Measurements from ENCODE around the gene FAM181A. TPM values are rescaled to one million over a fixed set of nuclear protein-coding genes. Genes with fewer than 3 reads are reported as not detected.

FAM181A gene
- total and polyA plus RNA-seq, 2 of the 4 experiments (the other 2 are of a cell fraction) = not detected

DNA sequence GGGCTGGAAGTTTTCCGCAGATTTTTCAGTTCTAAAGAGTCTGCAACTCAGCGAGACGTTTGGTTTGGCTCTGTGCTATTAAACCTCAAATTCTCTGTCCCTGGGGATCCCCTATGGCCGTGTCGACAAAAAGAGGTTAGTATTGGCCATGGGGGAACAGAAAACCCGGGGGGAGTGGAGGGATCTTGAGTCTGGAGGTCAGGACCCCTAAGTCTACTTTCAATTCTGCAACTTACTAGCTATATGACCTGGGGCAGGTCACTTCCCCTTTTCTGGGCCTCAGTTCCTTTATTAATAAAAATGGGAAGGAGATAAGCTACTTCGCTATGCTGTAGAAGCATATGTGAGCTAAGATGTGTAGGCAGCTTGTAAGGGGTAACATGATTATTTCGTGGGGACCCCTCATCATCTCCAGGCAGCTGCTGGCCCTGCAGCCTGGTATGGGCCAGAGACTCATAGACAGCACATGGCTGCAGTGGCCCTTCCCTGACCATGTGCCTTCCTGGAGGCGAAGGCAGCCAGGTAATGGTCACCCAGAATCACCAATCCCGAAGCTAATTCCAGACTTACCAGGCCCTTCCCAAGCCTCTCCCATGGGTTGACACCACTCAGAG is 40.6 kb downstream of the FAM181A start:
- Histone ChIP-seq H3K4me1 (ENCODE audit: control insufficient read depth, insufficient read depth, low read length) (peaks cover 18% of the 10 kb centered on the region), H3K36me3 (ENCODE audit: control insufficient read depth, insufficient read depth, low read length) (no peaks in the 10 kb centered on the region), H3K9me1 (ENCODE audit: insufficient read depth, low read length) (peaks cover 12% of the 10 kb centered on the region), H2AFZ (replicated peaks; ENCODE audit: low read length, poor library complexity) (no peak overlapping the region), H3K18ac (ENCODE audit: low read depth, low read length) (no peak overlapping the region), H2BK15ac (ENCODE audit: low read depth, low read length) (no peak overlapping the region), H4K8ac (ENCODE audit: low read depth in 2 of 2, low read length in 2 of 2) (no peak overlapping the region), H3K27ac (ENCODE audit: insufficient read depth, low read length) (no peak overlapping the region), H3K14ac (replicated peaks; ENCODE audit: low read depth, low read length) (no peak overlapping the region), H3K27me3 (ENCODE audit: control insufficient read depth, insufficient read depth, low read length) (peaks cover 2% of the 10 kb centered on the region; the same call in 1 of the 2 replicates), H3K79me1 (ENCODE audit: low read depth in 1 of 2, low read length in 2 of 2) (no peaks in the 10 kb centered on the region), H4K20me1 (ENCODE audit: insufficient read depth, low read length) (peaks cover 4% of the 10 kb centered on the region; the same call in 1 of the 2 replicates), H2AK9ac (replicated peaks; ENCODE audit: low read depth, low read length, poor library complexity) (no peak overlapping the region), H3K9ac (ENCODE audit: low read depth, low read length) (no peak overlapping the region), H4K5ac (ENCODE audit: low read depth, low read length) (no peak overlapping the region), H3K23ac (ENCODE audit: low read depth, low read length) (no peak overlapping the region), H3K4me3 (ENCODE audit: insufficient read depth, low read depth, low read length) (no peak overlapping the region), H3K4ac (ENCODE audit: low read depth, low read length) (no peak overlapping the region), H2BK120ac (ENCODE audit: low read depth, low read length) (no peak overlapping the region), H2BK20ac (ENCODE audit: low read depth, low read length) (0 out of 2 replicates have a peak overlapping the region, but pooled peaks have one; percentile 13), H4K91ac (ENCODE audit: insufficient read depth, low read depth, low read length) (no peak overlapping the region), H3K4me2 (ENCODE audit: low read depth, low read length) (no peak overlapping the region), H3K56ac (ENCODE audit: extremely low read depth, insufficient read depth, low read length) (no peak overlapping the region), H2AK5ac (ENCODE audit: low read depth, low read length) (no peak overlapping the region), H2BK5ac (ENCODE audit: low read depth, low read length, poor library complexity, severe bottlenecking) (no peak overlapping the region), H3K9me3 (ENCODE audit: control insufficient read depth, insufficient read depth, low read length) (no peaks in the 10 kb centered on the region)
- CTCF ChIA-PET = no interaction called here
- 60% methylated on average over 4 of the region's 10 CpGs; no CpG with 5 or more reads in 1 of the 2 experiments for WGBS, 2 experiments (ENCODE audit: extremely low coverage in 2 of 2, insufficient read length in 1 of 2)
- no peak for DNase-seq
- TF ChIP-seq MAFK (IDR thresholded peaks at IDR 0.05; ENCODE audit: low read depth, low read length) = no peak
- POLR2A ChIA-PET (ENCODE audit: unreplicated experiment) = no interaction called here
- dilution Hi-C loops (cut with HindIII; ENCODE audit: low sequenced_read_pairs, unreplicated experiment) = no loop called here
- in situ Hi-C loops (cut with MboI; ENCODE audit: low sequenced_read_pairs) = no loop called here
- no peak for ATAC-seq (ENCODE audit: low read depth)
- intact Hi-C loops (cut with micrococcal nuclease) = no loop called here
- BruUV-seq (replicated peaks) = no TSS peak
